SU-DHL-6 (cell line): Measurements from ENCODE around the gene SURF2.

Experiments
- CTCF ChIP-seq: fragments of 200-600 bp; sonication (generic); IDR thresholded peaks from one replicate; pipeline ENCODE4 v1.5.1; 2017; ENCODE audit warnings: antibody characterized with exemption, mild to moderate bottlenecking, low read length, moderate library complexity; ENCODE audit not compliant: insufficient read depth, poor library complexity, severe bottlenecking
- EZH2phosphoT487 ChIP-seq: fragments of 200-600 bp; sonication (generic), shearing (Covaris generic); conservative IDR thresholded peaks from 2 replicates; pipeline ENCODE4 v1.6.1; 2018; ENCODE audit warnings: mild to moderate bottlenecking, antibody characterized with exemption, low read length, moderate library complexity, mixed read lengths

DNA sequence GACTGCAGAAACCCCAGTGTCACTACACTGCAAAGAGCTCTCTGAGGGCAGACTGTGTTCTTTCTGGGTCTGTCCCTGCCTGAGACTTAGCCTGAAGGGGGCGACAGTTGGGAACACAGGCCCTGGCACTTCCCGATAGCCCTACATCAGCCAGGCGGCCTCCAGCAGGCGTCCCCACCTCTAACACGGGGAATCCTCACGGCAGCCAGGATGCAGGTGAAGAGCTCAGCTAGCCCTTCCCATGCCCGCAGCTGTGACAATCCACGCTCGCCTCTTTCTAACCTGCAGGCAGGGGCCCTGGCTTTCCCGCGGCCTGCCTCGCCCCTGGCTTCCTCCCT lies 14.3 kb upstream of the SURF2 start:
- TF ChIP-seq CTCF (no peak), EZH2phosphoT487 (no peak)
